HG03064 (cell line): Measurements from ENCODE around the gene MAMSTR.
"Not testable (repeated sequence)": the region's sequence is repeated elsewhere in the genome, so short reads cannot be mapped to it uniquely, and the experiment has no call there.

ENCODE experiments used
- ATAC-seq: cut with Tn5 transposase; IDR thresholded peaks from one replicate; pipeline ENCODE4 v1.9.1; 2021; ENCODE audit warnings: low read depth; ENCODE audit not compliant: unreplicated experiment

Gene MAMSTR

GRCh38 chr19:48695743-48696352 is 23.7 kb downstream of the MAMSTR start, which contains the start of gene FUT2:
Gene FUT2, plus strand, starts transcription at chr19:48695971. Its CDS starts 6,986 bp downstream, at chr19:48702957.
- ATAC-seq: no peak

GRCh38 chr19:48693629-48694028 is 25.9 kb downstream of the MAMSTR start:
- not testable (repeated sequence) for ATAC-seq

- ATAC-seq: no peak
Measured at GRCh38 chr19:48689449-48689848, 30.1 kb downstream of the MAMSTR start.

- ATAC-seq: no peak
Measured at GRCh38 chr19:48687776-48688175, 31.7 kb downstream of the MAMSTR start.

- ATAC-seq: not testable (repeated sequence)
Measured at GRCh38 chr19:48686637-48687036, 32.9 kb downstream of the MAMSTR start.

GRCh38 chr19:48686088-48686487 is 33.4 kb downstream of the MAMSTR start:
- no peak for ATAC-seq

GRCh38 chr19:48685583-48685982 is 33.9 kb downstream of the MAMSTR start:
- no peak for ATAC-seq

GRCh38 chr19:48683349-48683748 is 36.2 kb downstream of the MAMSTR start:
- no peak for ATAC-seq

- no peak for ATAC-seq
Measured at GRCh38 chr19:48681127-48681470, 38.4 kb downstream of the MAMSTR start.

GRCh38 chr19:48680436-48681126 is 38.9 kb downstream of the MAMSTR start:
- no peak for ATAC-seq

- not testable (repeated sequence) for ATAC-seq
Measured at GRCh38 chr19:48680006-48680405, 39.5 kb downstream of the MAMSTR start.

- ATAC-seq: no peak
Measured at GRCh38 chr19:48678201-48678600, 41.3 kb downstream of the MAMSTR start.

GRCh38 chr19:48676887-48677286 is 42.6 kb downstream of the MAMSTR start:
- no peak for ATAC-seq

- ATAC-seq: no peak
Measured at GRCh38 chr19:48676487-48676886, 43.0 kb downstream of the MAMSTR start.

- no peak for ATAC-seq
Measured at GRCh38 chr19:48674921-48675824, 44.4 kb downstream of the MAMSTR start.

- ATAC-seq: no peak
Measured at GRCh38 chr19:48674216-48674809, 45.2 kb downstream of the MAMSTR start.

- no peak for ATAC-seq
Measured at GRCh38 chr19:48673436-48674100, 46.0 kb downstream of the MAMSTR start.

GRCh38 chr19:48672994-48673393 is 46.5 kb downstream of the MAMSTR start, which contains the start of gene NTN5:
Gene NTN5, minus strand, starts transcription at chr19:48673017. Its CDS starts 2,031 bp downstream, at chr19:48670986.
- no peak for ATAC-seq

GRCh38 chr19:48671446-48671995 is 48.0 kb downstream of the MAMSTR start:
- no peak for ATAC-seq
